Measurements from ENCODE around the gene TLE5.

DNA sequence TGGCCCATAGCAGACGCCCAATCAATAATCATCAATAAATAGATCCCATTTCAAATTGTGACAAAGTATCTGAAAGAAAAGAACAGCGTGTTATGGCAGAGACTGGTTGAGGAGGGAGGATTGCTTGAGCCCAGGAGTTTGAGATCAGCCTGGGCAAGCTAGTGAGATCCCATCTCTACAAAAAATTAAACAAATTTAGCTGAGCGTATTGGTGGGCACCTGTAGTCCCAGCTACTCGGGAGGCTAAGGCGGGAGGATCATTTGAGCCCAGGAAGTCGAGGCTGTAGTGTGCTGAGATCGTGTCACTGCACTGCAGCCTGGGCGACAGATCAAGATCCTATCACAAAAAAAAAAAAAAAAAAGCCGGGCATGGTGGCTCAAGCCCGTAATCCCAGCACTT, 25.5 kb upstream of the TLE5 start:
- TF ChIP-seq, protein P1, sequence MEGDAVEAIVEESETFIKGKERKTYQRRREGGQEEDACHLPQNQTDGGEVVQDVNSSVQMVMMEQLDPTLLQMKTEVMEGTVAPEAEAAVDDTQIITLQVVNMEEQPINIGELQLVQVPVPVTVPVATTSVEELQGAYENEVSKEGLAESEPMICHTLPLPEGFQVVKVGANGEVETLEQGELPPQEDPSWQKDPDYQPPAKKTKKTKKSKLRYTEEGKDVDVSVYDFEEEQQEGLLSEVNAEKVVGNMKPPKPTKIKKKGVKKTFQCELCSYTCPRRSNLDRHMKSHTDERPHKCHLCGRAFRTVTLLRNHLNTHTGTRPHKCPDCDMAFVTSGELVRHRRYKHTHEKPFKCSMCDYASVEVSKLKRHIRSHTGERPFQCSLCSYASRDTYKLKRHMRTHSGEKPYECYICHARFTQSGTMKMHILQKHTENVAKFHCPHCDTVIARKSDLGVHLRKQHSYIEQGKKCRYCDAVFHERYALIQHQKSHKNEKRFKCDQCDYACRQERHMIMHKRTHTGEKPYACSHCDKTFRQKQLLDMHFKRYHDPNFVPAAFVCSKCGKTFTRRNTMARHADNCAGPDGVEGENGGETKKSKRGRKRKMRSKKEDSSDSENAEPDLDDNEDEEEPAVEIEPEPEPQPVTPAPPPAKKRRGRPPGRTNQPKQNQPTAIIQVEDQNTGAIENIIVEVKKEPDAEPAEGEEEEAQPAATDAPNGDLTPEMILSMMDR (IDR thresholded peaks at IDR 0.05): no peak
- TF ChIP-seq POLR2A (IDR thresholded peaks at IDR 0.05) (no peak), POLR2AphosphoS5 (IDR thresholded peaks at IDR 0.05) (no peak), EP300 (IDR thresholded peaks at IDR 0.05) (no peak)

All from upper lobe of left lung (tissue), 4 donors.